ENCODE measurements around the gene L3MBTL4.

DNA sequence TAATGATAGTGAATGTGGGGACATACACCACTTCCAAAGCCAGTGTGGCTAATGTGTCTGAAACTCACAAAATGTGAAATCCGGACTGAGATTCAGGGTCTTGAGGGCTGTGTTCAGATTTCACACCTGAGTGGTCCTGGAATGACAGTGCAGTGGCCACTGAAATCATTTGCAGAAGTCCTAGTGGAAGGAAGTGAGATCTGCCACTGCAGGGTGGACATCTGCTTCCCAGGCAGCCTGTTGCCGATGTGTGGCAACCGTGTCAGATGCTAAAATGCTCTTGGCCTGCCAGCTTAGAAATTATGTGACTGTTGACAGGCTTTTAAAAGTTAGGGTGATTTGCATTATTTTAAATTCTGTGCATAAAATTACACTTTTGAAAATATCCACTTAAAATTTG is 441.6 kb downstream of the L3MBTL4 start:
- TF ChIP-seq EZH2phosphoT487 (IDR thresholded peaks at IDR 0.05) = no peak
- TF ChIP-seq, protein P1, sequence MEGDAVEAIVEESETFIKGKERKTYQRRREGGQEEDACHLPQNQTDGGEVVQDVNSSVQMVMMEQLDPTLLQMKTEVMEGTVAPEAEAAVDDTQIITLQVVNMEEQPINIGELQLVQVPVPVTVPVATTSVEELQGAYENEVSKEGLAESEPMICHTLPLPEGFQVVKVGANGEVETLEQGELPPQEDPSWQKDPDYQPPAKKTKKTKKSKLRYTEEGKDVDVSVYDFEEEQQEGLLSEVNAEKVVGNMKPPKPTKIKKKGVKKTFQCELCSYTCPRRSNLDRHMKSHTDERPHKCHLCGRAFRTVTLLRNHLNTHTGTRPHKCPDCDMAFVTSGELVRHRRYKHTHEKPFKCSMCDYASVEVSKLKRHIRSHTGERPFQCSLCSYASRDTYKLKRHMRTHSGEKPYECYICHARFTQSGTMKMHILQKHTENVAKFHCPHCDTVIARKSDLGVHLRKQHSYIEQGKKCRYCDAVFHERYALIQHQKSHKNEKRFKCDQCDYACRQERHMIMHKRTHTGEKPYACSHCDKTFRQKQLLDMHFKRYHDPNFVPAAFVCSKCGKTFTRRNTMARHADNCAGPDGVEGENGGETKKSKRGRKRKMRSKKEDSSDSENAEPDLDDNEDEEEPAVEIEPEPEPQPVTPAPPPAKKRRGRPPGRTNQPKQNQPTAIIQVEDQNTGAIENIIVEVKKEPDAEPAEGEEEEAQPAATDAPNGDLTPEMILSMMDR (IDR thresholded peaks at IDR 0.05) = no peak

All from neural progenitor cell (in vitro differentiated cells).